ENCODE measurements around the gene TBL3.

The TBL3 gene

GRCh38 chr16:2022723-2023091 is 50.9 kb downstream of the TBL3 start:
- no peak for DNase-seq

DNA sequence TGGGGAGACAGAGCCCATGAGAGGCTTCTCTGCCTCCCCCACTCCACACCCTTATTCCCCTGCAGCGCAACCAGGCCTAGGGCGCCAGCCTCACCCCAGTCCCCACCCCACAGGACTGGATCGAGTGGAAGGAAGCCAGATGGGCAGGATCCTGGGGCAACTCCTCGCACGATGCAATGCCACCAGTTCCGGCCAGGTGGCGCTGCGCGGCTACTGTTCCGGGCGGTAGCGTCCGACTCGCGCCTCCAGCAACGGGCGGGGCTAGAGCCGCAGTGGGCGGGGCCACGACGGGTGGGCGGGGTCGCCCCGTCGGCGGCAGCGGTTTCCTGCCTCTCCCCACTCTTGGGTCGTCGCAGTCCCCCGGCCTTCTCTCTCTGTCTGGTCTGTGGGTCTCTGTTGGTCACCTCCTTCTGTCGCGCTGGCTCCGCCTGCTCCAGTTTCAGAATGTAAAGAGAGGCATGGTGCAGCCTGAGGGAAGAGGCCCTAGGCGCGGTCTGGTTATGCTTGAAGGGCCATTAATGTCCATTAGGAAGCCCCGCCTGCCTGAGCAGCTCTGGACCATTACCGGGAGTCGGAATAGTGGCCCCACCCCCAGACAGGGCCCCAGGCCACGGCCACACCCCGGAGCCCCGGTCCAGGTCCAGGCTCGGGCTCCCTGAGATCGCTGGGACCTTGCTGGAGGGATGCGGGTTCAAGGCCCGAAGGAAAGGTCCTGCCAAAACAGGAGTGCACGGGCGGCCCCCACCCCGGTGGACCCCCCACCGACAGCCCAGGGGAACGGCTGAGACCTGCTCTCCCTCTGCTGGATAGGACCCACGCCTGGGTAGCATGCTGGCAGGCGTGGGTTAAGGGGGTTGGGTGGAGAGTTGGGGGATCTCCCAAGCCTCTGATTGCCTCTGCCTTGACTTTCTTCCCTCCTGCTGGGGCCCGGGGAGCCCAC is 51.5 kb downstream of the TBL3 start:
- DNase-seq: peak; percentile 76

- no peak for DNase-seq
These were observed 52.2 kb downstream of the TBL3 start for GRCh38 chr16:2024032-2024420.

DNA sequence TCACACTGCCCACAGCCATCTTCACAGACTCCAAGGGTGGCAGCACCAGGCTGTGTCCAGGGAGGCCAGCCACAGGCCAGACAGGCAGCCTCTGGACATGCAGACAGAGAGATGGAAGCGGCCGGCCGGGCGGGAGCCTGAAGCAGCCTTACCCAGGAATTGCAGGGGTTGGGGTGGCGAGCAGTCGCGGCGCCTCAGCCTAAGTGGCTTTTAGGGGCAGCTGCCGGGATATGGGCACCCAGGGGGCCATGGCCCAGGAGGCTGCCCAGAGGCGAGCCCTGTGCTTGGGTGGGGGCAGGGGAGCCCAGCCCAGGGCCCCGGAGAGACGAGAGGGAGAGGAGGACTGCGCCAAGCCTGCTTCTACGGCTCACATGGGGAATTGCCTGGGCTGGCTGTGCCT is 53.4 kb downstream of the TBL3 start:
- no peak for DNase-seq

DNA sequence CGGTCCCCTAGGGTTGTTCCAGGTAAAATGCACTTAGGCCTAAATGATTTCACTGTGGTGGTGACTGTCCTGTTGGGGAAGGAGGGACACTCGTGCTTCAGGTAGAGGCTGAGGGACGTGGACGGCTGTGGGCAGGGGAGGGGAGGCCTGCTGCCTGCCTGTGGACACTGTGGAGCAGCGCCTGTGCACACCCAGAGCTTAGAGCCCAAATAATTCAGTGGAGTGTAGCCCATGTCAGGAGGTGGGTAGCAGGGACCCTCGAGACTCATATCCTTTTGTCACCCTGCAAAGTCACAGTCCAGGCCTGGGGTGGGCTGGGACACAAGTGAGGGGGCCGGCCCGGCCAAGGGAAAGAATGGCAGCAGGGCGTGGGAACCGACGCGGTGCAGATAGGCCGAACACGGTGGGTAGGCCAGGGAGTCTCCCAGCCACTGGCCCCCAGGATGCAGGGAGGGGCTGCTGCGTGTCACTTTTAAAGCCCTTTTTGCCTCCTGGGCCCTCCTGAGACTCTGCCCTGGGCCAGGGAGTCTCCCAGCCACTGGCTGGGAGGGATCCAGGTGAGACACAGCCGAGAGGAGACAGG is 54.1 kb downstream of the TBL3 start:
- DNase-seq: no peak

GRCh38 chr16:2026461-2027023 is 54.7 kb downstream of the TBL3 start, which contains the start of gene NHERF2:
NHERF2 (plus strand) TSS chr16:2026902; CDS start chr16:2027006, 104 bp downstream.
- DNase-seq: peak; percentile 21

GRCh38 chr16:2027024-2028010 is 55.5 kb downstream of the TBL3 start:
- DNase-seq: peak; percentile 10

DNA sequence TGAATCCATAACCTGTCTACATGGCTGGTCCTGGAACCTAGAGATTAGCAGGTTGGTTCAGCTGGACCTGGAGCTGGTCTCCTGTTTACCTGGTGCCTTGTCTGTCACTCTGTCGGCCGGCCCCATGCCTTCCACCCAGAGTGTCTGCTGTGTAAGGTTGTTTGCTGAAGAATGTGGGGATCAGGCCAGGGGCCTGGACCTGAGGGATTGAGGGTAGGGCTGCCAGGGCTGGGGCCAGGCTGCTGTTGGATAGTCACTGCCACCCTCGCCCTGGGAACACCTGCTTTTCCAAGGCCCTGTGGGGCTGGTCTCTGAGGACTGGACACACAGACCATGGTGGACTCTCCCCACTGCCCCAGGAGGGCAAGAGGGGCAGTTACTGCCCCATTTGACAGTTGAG is 56.3 kb downstream of the TBL3 start:
- no peak for DNase-seq

DNA sequence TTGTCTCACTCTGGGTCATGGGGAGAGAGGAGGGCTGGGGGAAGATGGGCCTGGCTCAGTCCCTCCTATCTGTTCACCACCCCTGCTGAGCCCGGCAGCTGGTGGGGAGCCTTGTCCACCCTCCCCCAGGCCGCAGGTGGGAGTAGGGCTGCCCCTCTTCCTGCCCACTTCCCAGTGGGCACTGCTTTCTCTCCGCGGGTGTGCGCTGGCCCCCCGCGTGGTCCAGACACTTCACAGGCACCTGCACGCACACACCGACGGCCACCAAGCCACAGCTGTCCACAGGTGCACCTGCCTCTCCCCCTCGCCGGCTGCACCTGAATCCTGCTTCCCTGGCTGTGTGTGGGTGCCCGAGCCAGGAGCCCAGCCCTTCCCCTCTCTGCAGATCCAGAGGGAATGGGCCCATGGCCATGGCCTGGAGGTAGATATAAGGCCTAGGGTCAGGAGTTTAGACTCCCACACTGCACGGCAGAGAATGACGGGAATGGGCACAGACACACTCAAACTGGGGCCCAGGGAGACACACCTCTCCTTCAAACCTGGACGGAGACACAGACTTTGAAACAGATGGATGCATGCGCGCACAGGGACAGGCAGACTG is 56.9 kb downstream of the TBL3 start:
- peak; percentile 33 for DNase-seq

DNA sequence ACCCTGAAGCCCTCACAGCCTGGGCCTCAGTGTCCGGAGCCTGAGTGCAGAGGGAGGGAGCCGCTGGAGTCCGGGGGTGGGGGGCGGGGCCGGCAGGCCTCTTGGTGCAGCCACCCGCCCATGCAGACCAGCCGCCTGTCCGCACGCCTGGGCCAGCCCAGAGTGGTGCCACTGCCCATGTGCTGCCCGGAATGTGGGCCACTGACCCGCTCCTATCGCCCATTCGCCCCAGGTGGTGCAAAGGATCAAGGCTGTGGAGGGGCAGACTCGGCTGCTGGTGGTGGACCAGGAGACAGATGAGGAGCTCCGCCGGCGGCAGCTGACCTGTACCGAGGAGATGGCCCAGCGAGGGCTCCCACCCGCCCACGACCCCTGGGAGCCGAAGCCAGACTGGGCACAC is 57.5 kb downstream of the TBL3 start:
- DNase-seq: no peak

DNA sequence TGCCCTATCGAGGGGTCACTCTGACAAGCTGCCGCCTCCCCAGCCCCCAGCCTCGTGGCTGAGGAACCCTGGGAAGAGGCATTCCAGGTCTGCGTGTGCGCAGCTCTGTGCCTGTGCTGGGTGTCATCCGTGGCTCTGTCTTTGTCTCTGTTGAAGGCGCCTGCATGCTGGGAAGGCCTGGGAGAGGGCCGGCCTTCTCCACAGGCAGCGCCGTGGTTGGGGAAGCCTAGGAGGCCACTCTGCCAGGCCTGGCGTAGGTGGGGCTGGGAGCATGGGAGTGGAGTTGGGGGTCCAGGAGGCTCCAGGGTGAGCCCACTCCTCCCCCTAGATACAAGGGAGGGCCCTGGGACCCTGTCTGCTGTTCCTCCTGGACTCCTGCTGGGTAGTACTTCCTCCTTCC is 58.2 kb downstream of the TBL3 start:
- DNase-seq: no peak

DNA sequence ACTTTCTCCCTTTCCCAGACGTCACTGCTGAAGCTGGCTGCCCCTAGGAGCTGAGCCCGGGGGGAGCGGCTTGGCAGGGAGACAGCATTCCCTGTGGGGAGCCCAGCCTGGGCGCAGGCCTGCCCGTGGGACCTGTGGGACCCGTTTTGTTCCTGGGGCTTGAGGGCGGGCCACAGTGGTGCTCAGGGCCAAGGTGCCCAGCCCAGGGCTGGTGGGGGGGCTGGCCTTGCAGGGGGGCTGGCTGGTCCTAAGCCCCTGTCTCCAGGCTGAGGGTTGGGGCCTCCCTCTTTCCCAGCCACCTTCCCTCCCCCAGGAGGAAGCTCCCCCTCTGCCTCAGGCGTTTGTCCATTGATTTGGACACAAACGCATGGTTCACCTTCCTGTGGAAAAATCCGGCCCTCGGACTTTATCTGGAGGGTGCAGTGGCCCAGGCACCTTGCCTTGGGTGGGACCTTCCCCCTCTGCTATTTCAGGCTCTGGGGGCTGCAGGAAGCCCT is 59.3 kb downstream of the TBL3 start:
- no peak for DNase-seq

Measured in NCI-H1092 treated with DMSO at 0.1 percent for 48 hours (cell line).